Transverse colon (tissue), 4 donors: Measurements from ENCODE around the gene SULT1C2.

Experiments
- EP300 ChIP-seq: sonication (generic); formaldehyde crosslinking; IDR thresholded peaks from one replicate; pipeline ENCODE4 v1.6.1; 2017; ENCODE audit warnings: antibody characterized with exemption, low read depth
- POLR2A ChIP-seq: fragments of 450-650 bp; IDR thresholded peaks from one replicate; pipeline ENCODE4 v1.6.1; 2016; ENCODE audit warnings: antibody characterized with exemption, mild to moderate bottlenecking, moderate library complexity
- POLR2AphosphoS5 ChIP-seq, 3 donors: sonication (generic); formaldehyde crosslinking; IDR thresholded peaks; one replicate each; pipeline ENCODE4 v1.6.1; 2016; ENCODE audit warnings: antibody characterized with exemption in 3 of 3
- TF ChIP-seq, protein P1 (sequence below), 5 experiments: fragments of 200-600 bp in 3 of 5; fragments of 450-650 bp in 2 of 5; sonication (generic) in 3 of 5; IDR thresholded peaks; 1 replicate in 2 of 5; 2 replicates in 3 of 5; pipeline ENCODE4 v1.5.1; 2016 to 2017; ENCODE audit warnings: antibody characterized with exemption in 5 of 5, inconsistent platforms in 3 of 5, mild to moderate bottlenecking in 2 of 5, moderate library complexity in 1 of 5

DNA sequence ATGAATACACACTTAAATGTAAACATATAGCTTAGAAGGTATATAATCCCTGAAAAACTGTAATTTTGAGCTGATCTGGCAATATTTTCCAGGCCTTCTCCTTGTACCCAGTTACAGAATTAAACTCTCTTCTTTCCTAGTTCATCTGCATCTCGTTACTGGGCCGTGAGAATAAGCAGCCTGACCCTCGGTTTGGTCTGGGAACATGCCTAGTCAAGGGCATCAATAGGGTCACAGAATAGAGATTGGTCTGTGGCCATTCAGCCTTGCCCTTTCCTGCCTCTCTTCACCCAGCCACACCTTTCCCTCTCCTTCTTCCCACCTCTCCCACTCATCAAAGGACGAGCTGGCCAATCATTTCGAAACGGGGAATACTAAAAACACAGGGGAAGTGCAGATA lies 27.3 kb downstream of the SULT1C2 start:
- TF ChIP-seq, protein P1, sequence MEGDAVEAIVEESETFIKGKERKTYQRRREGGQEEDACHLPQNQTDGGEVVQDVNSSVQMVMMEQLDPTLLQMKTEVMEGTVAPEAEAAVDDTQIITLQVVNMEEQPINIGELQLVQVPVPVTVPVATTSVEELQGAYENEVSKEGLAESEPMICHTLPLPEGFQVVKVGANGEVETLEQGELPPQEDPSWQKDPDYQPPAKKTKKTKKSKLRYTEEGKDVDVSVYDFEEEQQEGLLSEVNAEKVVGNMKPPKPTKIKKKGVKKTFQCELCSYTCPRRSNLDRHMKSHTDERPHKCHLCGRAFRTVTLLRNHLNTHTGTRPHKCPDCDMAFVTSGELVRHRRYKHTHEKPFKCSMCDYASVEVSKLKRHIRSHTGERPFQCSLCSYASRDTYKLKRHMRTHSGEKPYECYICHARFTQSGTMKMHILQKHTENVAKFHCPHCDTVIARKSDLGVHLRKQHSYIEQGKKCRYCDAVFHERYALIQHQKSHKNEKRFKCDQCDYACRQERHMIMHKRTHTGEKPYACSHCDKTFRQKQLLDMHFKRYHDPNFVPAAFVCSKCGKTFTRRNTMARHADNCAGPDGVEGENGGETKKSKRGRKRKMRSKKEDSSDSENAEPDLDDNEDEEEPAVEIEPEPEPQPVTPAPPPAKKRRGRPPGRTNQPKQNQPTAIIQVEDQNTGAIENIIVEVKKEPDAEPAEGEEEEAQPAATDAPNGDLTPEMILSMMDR (IDR thresholded peaks at IDR 0.05) = no peak
- TF ChIP-seq POLR2AphosphoS5 (IDR thresholded peaks at IDR 0.05) (no peak), POLR2A (no peak), EP300 (no peak)
